Dermis microvascular lymphatic vessel endothelial cell (primary cell): ENCODE data around the gene GUCA2A. TPM values are rescaled to one million over a fixed set of nuclear protein-coding genes. Genes with fewer than 3 reads are reported as not detected.
"Not testable (repeated sequence)": the region's sequence is repeated elsewhere in the genome, so short reads cannot be mapped to it uniquely, and the experiment has no call there.

Experiments
- DNase-seq, 2 donors: peaks; one replicate each; pipeline versions ENCODE4 v3.0.0 to v3.0.0-alpha.2; 2010; ENCODE audit warnings: low read depth in 2 of 2
- total RNA-seq: library from RNA; depleted of rRNA; stranded (reverse); fragments of >200 nt; gene quantifications from 2 replicates; pipeline ENCODE4 v1.2.1, GENCODE V29; 2014

The GUCA2A gene
- total RNA-seq = not detected in 2 replicates

- DNase-seq = no peak
Measured at GRCh38 chr1:42164551-42165420, at the start of gene GUCA2A. Gene GUCA2A (minus strand): TSS chr1:42164745. CDS start chr1:42164712, 33 bp downstream.

- DNase-seq = peak in 1 of 2 donors; percentile 57
Measured at GRCh38 chr1:42211224-42211623, 46.7 kb upstream of the GUCA2A start.

- DNase-seq = no peak
Measured at GRCh38 chr1:42210421-42211133, 46.0 kb upstream of the GUCA2A start.

- DNase-seq = no peak
Measured at GRCh38 chr1:42209526-42210251, 45.1 kb upstream of the GUCA2A start.

- not testable (repeated sequence) for DNase-seq
Measured at GRCh38 chr1:42206930-42207329, 42.4 kb upstream of the GUCA2A start.

GRCh38 chr1:42206164-42206563, 41.6 kb upstream of the GUCA2A start:
- no peak for DNase-seq

GRCh38 chr1:42201986-42202385, 37.4 kb upstream of the GUCA2A start:
- no peak for DNase-seq

GRCh38 chr1:42198251-42198650, 33.7 kb upstream of the GUCA2A start:
- no peak for DNase-seq

- no peak for DNase-seq
Measured at GRCh38 chr1:42195841-42196240, 31.3 kb upstream of the GUCA2A start.

- DNase-seq = no peak
Measured at GRCh38 chr1:42192106-42192505, 27.6 kb upstream of the GUCA2A start.

- no peak for DNase-seq
Measured at GRCh38 chr1:42191319-42191718, 26.8 kb upstream of the GUCA2A start.

GRCh38 chr1:42189931-42190853, 25.6 kb upstream of the GUCA2A start:
- no peak for DNase-seq

GRCh38 chr1:42186152-42186551, 21.6 kb upstream of the GUCA2A start:
- DNase-seq = peak in 1 of 2 donors; percentile 86

GRCh38 chr1:42184616-42185015, 20.1 kb upstream of the GUCA2A start:
- peak in 1 of 2 donors; percentile 53 for DNase-seq

- DNase-seq = no peak
Measured at GRCh38 chr1:42183957-42184268, 19.4 kb upstream of the GUCA2A start.

GRCh38 chr1:42183210-42183956, 18.8 kb upstream of the GUCA2A start:
- DNase-seq = no peak

- DNase-seq = no peak
Measured at GRCh38 chr1:42181687-42182086, 17.1 kb upstream of the GUCA2A start.

GRCh38 chr1:42179900-42180329, 15.4 kb upstream of the GUCA2A start:
- DNase-seq = peak in 1 of 2 donors; percentile 34

GRCh38 chr1:42179275-42179674, 14.7 kb upstream of the GUCA2A start:
- no peak for DNase-seq

- DNase-seq = no peak
Measured at GRCh38 chr1:42178249-42178648, 13.7 kb upstream of the GUCA2A start.
